ENCODE measurements around the gene CFL1. TPM values are rescaled to one million over a fixed set of nuclear protein-coding genes. Genes with fewer than 3 reads are reported as not detected.

Gene CFL1
- total and polyA plus RNA-seq, 10 of the 15 experiments (the other 5 are each of a cell fraction or from before 2014, with no cell fraction given), result 164 to 2,994 (median 1,500) TPM

DNA sequence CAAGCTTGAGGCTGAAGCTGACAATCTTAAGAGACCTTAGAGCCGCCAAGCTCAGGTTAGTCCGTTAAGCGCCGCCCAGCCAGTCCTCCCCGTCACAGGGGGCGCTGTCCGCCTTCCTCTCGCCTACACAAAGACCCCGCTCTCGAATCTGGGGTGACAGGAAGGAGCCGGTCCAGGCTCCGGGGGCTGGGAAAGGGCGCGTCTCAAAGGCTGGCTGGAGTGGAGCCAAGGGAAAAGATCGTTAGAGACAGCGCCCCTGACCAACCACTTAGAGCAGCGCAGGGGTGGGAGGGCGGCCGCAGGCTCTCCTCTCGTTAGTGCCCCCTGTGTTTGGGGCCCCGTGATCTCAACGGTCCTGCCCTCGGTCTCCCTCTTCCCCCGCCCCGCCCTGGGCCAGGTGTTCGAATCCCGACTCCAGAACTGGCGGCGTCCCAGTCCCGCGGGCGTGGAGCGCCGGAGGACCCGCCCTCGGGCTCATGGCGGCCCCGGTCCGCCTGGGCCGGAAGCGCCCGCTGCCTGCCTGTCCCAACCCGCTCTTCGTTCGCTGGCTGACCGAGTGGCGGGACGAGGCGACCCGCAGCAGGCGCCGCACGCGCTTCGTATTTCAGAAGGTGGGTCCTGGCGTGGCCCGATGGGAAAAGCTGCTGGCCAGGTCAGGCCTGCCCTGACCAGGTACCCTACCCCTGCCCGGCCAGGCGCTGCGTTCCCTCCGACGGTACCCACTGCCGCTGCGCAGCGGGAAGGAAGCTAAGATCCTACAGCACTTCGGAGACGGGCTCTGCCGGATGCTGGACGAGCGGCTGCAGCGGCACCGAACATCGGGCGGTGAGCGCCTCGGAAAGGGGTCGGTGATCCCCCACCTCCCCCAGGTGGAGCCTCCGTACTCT, 2.5 kb upstream of the CFL1 start, which contains the start of gene MUS81 (continued):
- TF ChIP-seq, protein P1, sequence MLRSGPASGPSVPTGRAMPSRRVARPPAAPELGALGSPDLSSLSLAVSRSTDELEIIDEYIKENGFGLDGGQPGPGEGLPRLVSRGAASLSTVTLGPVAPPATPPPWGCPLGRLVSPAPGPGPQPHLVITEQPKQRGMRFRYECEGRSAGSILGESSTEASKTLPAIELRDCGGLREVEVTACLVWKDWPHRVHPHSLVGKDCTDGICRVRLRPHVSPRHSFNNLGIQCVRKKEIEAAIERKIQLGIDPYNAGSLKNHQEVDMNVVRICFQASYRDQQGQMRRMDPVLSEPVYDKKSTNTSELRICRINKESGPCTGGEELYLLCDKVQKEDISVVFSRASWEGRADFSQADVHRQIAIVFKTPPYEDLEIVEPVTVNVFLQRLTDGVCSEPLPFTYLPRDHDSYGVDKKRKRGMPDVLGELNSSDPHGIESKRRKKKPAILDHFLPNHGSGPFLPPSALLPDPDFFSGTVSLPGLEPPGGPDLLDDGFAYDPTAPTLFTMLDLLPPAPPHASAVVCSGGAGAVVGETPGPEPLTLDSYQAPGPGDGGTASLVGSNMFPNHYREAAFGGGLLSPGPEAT (IDR thresholded peaks at IDR 0.05; ENCODE audit: low read depth), result peak; percentile 79; the same call in 1 of the 2 replicates
- TF ChIP-seq CBFB (IDR thresholded peaks at IDR 0.05; ENCODE audit: low read depth), result no peak
- TF ChIP-seq, protein P2, sequence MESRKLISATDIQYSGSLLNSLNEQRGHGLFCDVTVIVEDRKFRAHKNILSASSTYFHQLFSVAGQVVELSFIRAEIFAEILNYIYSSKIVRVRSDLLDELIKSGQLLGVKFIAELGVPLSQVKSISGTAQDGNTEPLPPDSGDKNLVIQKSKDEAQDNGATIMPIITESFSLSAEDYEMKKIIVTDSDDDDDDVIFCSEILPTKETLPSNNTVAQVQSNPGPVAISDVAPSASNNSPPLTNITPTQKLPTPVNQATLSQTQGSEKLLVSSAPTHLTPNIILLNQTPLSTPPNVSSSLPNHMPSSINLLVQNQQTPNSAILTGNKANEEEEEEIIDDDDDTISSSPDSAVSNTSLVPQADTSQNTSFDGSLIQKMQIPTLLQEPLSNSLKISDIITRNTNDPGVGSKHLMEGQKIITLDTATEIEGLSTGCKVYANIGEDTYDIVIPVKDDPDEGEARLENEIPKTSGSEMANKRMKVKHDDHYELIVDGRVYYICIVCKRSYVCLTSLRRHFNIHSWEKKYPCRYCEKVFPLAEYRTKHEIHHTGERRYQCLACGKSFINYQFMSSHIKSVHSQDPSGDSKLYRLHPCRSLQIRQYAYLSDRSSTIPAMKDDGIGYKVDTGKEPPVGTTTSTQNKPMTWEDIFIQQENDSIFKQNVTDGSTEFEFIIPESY (IDR thresholded peaks at IDR 0.05), result no peak
- peak; percentile 89 for TF ChIP-seq POLR2A (IDR thresholded peaks at IDR 0.05; ENCODE audit: low read depth, low read length)
- TF ChIP-seq, protein P3, sequence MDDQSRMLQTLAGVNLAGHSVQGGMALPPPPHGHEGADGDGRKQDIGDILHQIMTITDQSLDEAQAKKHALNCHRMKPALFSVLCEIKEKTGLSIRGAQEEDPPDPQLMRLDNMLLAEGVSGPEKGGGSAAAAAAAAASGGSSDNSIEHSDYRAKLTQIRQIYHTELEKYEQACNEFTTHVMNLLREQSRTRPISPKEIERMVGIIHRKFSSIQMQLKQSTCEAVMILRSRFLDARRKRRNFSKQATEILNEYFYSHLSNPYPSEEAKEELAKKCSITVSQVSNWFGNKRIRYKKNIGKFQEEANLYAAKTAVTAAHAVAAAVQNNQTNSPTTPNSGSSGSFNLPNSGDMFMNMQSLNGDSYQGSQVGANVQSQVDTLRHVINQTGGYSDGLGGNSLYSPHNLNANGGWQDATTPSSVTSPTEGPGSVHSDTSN (IDR thresholded peaks at IDR 0.05; ENCODE audit: insufficient replicate concordance, low read depth, low read length), result peak; percentile 56
- no peak for TF ChIP-seq NR2C2 (IDR thresholded peaks at IDR 0.05; ENCODE audit: borderline replicate concordance, control insufficient read depth, insufficient read length, low read depth)
- TF ChIP-seq, protein P4, sequence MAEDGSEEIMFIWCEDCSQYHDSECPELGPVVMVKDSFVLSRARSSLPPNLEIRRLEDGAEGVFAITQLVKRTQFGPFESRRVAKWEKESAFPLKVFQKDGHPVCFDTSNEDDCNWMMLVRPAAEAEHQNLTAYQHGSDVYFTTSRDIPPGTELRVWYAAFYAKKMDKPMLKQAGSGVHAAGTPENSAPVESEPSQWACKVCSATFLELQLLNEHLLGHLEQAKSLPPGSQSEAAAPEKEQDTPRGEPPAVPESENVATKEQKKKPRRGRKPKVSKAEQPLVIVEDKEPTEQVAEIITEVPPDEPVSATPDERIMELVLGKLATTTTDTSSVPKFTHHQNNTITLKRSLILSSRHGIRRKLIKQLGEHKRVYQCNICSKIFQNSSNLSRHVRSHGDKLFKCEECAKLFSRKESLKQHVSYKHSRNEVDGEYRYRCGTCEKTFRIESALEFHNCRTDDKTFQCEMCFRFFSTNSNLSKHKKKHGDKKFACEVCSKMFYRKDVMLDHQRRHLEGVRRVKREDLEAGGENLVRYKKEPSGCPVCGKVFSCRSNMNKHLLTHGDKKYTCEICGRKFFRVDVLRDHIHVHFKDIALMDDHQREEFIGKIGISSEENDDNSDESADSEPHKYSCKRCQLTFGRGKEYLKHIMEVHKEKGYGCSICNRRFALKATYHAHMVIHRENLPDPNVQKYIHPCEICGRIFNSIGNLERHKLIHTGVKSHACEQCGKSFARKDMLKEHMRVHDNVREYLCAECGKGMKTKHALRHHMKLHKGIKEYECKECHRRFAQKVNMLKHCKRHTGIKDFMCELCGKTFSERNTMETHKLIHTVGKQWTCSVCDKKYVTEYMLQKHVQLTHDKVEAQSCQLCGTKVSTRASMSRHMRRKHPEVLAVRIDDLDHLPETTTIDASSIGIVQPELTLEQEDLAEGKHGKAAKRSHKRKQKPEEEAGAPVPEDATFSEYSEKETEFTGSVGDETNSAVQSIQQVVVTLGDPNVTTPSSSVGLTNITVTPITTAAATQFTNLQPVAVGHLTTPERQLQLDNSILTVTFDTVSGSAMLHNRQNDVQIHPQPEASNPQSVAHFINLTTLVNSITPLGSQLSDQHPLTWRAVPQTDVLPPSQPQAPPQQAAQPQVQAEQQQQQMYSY (CRISPR knock-in tag; IDR thresholded peaks at IDR 0.05), result no peak
- no peak for TF ChIP-seq FOS (IDR thresholded peaks at IDR 0.05; ENCODE audit: borderline replicate concordance, extremely low read depth, insufficient read length)
- peak in 1 of 2 experiments; percentile 71; a peak in 1 of 4 replicates for TF ChIP-seq SRF (IDR thresholded peaks at IDR 0.05; ENCODE audit: low read depth in 2 of 2, low read length in 2 of 2)
- peak; percentile 18; the same call in 1 of the 2 replicates for TF ChIP-seq SMARCA5 (IDR thresholded peaks at IDR 0.05)
- peak; percentile 71 for TF ChIP-seq CREM (IDR thresholded peaks at IDR 0.05; ENCODE audit: low read depth)
- TF ChIP-seq EP300 (IDR thresholded peaks at IDR 0.05; ENCODE audit: borderline replicate concordance in 1 of 2, control insufficient read depth in 1 of 2, low read depth in 2 of 2, low read length in 2 of 2), result peak in 1 of 2 experiments; percentile 20; a peak in 1 of 4 replicates
- TF ChIP-seq, protein P5, sequence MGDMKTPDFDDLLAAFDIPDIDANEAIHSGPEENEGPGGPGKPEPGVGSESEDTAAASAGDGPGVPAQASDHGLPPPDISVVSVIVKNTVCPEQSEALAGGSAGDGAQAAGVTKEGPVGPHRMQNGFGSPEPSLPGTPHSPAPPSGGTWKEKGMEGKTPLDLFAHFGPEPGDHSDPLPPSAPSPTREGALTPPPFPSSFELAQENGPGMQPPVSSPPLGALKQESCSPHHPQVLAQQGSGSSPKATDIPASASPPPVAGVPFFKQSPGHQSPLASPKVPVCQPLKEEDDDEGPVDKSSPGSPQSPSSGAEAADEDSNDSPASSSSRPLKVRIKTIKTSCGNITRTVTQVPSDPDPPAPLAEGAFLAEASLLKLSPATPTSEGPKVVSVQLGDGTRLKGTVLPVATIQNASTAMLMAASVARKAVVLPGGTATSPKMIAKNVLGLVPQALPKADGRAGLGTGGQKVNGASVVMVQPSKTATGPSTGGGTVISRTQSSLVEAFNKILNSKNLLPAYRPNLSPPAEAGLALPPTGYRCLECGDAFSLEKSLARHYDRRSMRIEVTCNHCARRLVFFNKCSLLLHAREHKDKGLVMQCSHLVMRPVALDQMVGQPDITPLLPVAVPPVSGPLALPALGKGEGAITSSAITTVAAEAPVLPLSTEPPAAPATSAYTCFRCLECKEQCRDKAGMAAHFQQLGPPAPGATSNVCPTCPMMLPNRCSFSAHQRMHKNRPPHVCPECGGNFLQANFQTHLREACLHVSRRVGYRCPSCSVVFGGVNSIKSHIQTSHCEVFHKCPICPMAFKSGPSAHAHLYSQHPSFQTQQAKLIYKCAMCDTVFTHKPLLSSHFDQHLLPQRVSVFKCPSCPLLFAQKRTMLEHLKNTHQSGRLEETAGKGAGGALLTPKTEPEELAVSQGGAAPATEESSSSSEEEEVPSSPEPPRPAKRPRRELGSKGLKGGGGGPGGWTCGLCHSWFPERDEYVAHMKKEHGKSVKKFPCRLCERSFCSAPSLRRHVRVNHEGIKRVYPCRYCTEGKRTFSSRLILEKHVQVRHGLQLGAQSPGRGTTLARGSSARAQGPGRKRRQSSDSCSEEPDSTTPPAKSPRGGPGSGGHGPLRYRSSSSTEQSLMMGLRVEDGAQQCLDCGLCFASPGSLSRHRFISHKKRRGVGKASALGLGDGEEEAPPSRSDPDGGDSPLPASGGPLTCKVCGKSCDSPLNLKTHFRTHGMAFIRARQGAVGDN (IDR thresholded peaks at IDR 0.05), result 0 out of 2 replicates have a peak, but pooled peaks have one; percentile 6
- no peak for TF ChIP-seq ZSCAN29 (IDR thresholded peaks at IDR 0.05)

Measured in GM12878 (cell line).